ENCODE measurements around the gene SAP130.

DNA sequence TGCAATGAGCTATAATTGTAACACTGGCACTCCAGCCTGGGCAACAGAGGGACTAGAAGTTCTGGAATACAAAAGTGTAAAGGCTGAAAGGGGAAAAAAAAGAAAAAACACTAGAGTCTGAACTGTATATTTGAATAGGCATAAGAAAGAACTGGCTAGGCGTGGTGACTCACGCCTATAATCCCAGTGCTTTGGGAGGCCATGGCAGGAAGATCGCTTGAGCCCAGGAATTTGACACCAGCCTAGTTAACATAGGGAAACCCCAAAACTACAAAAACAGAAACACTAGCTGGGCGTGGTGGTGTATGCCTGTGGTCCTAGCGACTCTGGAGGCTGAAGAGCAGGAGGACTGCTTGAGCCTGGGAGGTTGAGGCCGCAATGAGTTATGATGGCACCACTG is 70.6 kb downstream of the SAP130 start:
- TF ChIP-seq, protein P1, sequence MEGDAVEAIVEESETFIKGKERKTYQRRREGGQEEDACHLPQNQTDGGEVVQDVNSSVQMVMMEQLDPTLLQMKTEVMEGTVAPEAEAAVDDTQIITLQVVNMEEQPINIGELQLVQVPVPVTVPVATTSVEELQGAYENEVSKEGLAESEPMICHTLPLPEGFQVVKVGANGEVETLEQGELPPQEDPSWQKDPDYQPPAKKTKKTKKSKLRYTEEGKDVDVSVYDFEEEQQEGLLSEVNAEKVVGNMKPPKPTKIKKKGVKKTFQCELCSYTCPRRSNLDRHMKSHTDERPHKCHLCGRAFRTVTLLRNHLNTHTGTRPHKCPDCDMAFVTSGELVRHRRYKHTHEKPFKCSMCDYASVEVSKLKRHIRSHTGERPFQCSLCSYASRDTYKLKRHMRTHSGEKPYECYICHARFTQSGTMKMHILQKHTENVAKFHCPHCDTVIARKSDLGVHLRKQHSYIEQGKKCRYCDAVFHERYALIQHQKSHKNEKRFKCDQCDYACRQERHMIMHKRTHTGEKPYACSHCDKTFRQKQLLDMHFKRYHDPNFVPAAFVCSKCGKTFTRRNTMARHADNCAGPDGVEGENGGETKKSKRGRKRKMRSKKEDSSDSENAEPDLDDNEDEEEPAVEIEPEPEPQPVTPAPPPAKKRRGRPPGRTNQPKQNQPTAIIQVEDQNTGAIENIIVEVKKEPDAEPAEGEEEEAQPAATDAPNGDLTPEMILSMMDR (conservative IDR thresholded peaks at IDR 0.05): no peak
- no peak for TF ChIP-seq ZFX (IDR thresholded peaks at IDR 0.05)

Data from C4-2B (cell line).